ENCODE results near the gene BMP8A. TPM values are rescaled to one million over a fixed set of nuclear protein-coding genes. Genes with fewer than 3 reads are reported as not detected.

BMP8A gene
- polyA plus RNA-seq, 3 donors = not detected

DNA sequence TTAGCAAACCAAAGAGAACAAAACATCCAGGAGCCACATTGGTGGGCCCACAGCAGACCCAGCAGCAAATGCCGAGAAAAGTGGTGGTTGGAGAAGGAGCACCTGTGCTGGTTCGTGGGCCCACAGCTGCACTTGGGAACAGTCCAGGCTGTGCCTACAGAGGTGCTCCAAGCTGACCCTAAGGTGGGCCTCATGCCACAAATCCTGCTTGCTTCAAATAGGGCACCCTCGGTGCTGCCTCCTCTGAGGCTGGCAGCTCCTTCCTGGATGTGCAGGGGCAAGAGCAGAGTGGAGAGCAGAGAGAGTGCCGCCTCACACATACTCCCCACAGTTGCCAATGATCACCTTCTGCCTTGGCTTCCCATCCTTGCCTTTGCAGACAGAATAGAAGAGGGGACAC is 40.1 kb downstream of the BMP8A start:
- no peaks in the 10 kb centered on the region for H3K9me3 ChIP-seq (replicated peaks in 1 of 2; ENCODE audit: control insufficient read depth in 1 of 2, insufficient read depth in 1 of 2, low read length in 2 of 2)
- no peaks in the 10 kb centered on the region for H4K20me1 ChIP-seq (ENCODE audit: insufficient read depth, low read length)
- H3K4me1 ChIP-seq (ENCODE audit: control insufficient read depth in 1 of 2, insufficient read depth in 2 of 2, low read length in 2 of 2) = peaks cover 6 to 11% of the 10 kb centered on the region in 2 donors
- no peak overlapping the region for H3K4me3 Mint-ChIP-seq
- peaks cover 0 to 1% (median 0%) of the 10 kb centered on the region in 3 donors for H3K27me3 Mint-ChIP-seq (ENCODE audit: low read depth in 3 of 3)
- H3K9ac ChIP-seq (ENCODE audit: insufficient read depth, low read length, poor library complexity, severe bottlenecking) = no peak overlapping the region
- H3K27ac Mint-ChIP-seq = peak overlapping the region in 1 of 7 donors; percentile 40
- H3K79me2 ChIP-seq (ENCODE audit: insufficient read depth, low read length) = no peaks in the 10 kb centered on the region
- intact Hi-C loops (cut with micrococcal nuclease) = loop anchor here (10.0 kb wide), 1 partner anchor 47 kb away; no protein-coding TSS in a partner anchor
- peaks cover 26 to 53% of the 10 kb centered on the region in 2 donors for H3K36me3 ChIP-seq (replicated peaks in 1 of 2; ENCODE audit: control insufficient read depth in 1 of 2, insufficient read depth in 2 of 2, low read length in 2 of 2)
- no peak overlapping the region for H3K27ac ChIP-seq (ENCODE audit: low read depth in 1 of 2, low read length in 2 of 2)
- H3K36me3 Mint-ChIP-seq = peaks cover 34 to 50% of the 10 kb centered on the region in 2 donors
- H3K27me3 ChIP-seq (ENCODE audit: control insufficient read depth in 2 of 2, insufficient read depth in 2 of 2, low read length in 2 of 2) = no peaks in the 10 kb centered on the region
- no peak overlapping the region for H2AFZ ChIP-seq (ENCODE audit: insufficient read depth, low read depth, low read length, poor library complexity, severe bottlenecking)
- H3K4me1 Mint-ChIP-seq = peaks cover 8% of the 10 kb centered on the region
- no peak overlapping the region for H3K4me3 ChIP-seq (replicated peaks in 1 of 3; ENCODE audit: low read depth in 2 of 3, low read length in 3 of 3)
- TF ChIP-seq, protein P1, sequence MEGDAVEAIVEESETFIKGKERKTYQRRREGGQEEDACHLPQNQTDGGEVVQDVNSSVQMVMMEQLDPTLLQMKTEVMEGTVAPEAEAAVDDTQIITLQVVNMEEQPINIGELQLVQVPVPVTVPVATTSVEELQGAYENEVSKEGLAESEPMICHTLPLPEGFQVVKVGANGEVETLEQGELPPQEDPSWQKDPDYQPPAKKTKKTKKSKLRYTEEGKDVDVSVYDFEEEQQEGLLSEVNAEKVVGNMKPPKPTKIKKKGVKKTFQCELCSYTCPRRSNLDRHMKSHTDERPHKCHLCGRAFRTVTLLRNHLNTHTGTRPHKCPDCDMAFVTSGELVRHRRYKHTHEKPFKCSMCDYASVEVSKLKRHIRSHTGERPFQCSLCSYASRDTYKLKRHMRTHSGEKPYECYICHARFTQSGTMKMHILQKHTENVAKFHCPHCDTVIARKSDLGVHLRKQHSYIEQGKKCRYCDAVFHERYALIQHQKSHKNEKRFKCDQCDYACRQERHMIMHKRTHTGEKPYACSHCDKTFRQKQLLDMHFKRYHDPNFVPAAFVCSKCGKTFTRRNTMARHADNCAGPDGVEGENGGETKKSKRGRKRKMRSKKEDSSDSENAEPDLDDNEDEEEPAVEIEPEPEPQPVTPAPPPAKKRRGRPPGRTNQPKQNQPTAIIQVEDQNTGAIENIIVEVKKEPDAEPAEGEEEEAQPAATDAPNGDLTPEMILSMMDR (IDR thresholded peaks at IDR 0.05) = no peak
- DNase-seq = no peak
- no peak overlapping the region for H3K4me2 ChIP-seq (replicated peaks; ENCODE audit: extremely low read depth, low read length, poor library complexity, severe bottlenecking)
- WGBS (ENCODE audit: insufficient coverage) = 88% methylated on average over 3 of the region's 4 CpGs
- H3K9me3 Mint-ChIP-seq = no peaks in the 10 kb centered on the region

DNA sequence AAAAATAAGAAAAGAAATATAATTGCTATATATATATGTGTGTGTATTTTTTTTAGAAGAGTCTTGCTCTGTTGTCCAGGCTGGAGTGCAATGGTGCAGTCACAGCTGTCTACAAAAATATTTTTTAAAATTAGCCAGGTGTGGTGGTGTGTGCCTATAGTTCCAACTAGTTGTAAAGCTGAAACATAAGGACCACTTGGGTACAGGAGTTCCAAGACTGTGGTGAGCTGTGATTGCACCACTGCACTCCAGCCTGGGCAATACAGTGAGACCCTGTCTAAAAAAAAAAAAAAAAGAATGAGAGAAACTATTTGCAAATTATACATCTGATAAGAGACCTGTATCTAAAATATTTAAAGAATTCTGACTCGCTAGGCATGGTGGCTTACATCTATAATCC is 42.0 kb downstream of the BMP8A start:
- peaks cover 0 to 1% (median 0%) of the 10 kb centered on the region in 3 donors for H3K27me3 Mint-ChIP-seq (ENCODE audit: low read depth in 3 of 3)
- WGBS (ENCODE audit: insufficient coverage) = no CpG with 5 or more reads among the region's 1 CpG
- H3K4me3 Mint-ChIP-seq = no peak overlapping the region
- peaks cover 8% of the 10 kb centered on the region for H3K4me1 Mint-ChIP-seq
- Histone ChIP-seq H3K9me3 (replicated peaks in 1 of 2; ENCODE audit: control insufficient read depth in 1 of 2, insufficient read depth in 1 of 2, low read length in 2 of 2) (no peaks in the 10 kb centered on the region), H3K27ac (ENCODE audit: low read depth in 1 of 2, low read length in 2 of 2) (no peak overlapping the region), H3K79me2 (ENCODE audit: insufficient read depth, low read length) (no peaks in the 10 kb centered on the region), H4K20me1 (ENCODE audit: insufficient read depth, low read length) (no peaks in the 10 kb centered on the region), H3K4me1 (ENCODE audit: control insufficient read depth in 1 of 2, insufficient read depth in 2 of 2, low read length in 2 of 2) (peaks cover 6 to 11% of the 10 kb centered on the region in 2 donors), H3K36me3 (replicated peaks in 1 of 2; ENCODE audit: control insufficient read depth in 1 of 2, insufficient read depth in 2 of 2, low read length in 2 of 2) (peaks cover 16 to 41% of the 10 kb centered on the region in 2 donors), H3K4me2 (replicated peaks; ENCODE audit: extremely low read depth, low read length, poor library complexity, severe bottlenecking) (no peak overlapping the region), H3K9ac (ENCODE audit: insufficient read depth, low read length, poor library complexity, severe bottlenecking) (no peak overlapping the region), H3K4me3 (replicated peaks in 1 of 3; ENCODE audit: low read depth in 2 of 3, low read length in 3 of 3) (no peak overlapping the region), H3K27me3 (ENCODE audit: control insufficient read depth in 2 of 2, insufficient read depth in 2 of 2, low read length in 2 of 2) (no peaks in the 10 kb centered on the region), H2AFZ (ENCODE audit: insufficient read depth, low read depth, low read length, poor library complexity, severe bottlenecking) (no peak overlapping the region)
- intact Hi-C loops (cut with micrococcal nuclease) = loop anchor here (10.0 kb wide), 1 partner anchor 49 kb away; no protein-coding TSS in a partner anchor
- H3K9me3 Mint-ChIP-seq = no peaks in the 10 kb centered on the region
- H3K27ac Mint-ChIP-seq = no peak overlapping the region
- peaks cover 26 to 39% of the 10 kb centered on the region in 2 donors for H3K36me3 Mint-ChIP-seq
- TF ChIP-seq, protein P1 (IDR thresholded peaks at IDR 0.05) = no peak
- DNase-seq = no peak

Measured in CD14-positive monocyte (primary cell).